GM19043 (cell line): ENCODE results near the gene NKD2.
"Not testable (repeated sequence)": the region's sequence is repeated elsewhere in the genome, so short reads cannot be mapped to it uniquely, and the experiment has no call there.

Experiments
- ATAC-seq: cut with Tn5 transposase; IDR thresholded peaks from one replicate; pipeline ENCODE4 v1.9.1; 2021; ENCODE audit warnings: low read depth; ENCODE audit not compliant: unreplicated experiment

Gene NKD2

DNA sequence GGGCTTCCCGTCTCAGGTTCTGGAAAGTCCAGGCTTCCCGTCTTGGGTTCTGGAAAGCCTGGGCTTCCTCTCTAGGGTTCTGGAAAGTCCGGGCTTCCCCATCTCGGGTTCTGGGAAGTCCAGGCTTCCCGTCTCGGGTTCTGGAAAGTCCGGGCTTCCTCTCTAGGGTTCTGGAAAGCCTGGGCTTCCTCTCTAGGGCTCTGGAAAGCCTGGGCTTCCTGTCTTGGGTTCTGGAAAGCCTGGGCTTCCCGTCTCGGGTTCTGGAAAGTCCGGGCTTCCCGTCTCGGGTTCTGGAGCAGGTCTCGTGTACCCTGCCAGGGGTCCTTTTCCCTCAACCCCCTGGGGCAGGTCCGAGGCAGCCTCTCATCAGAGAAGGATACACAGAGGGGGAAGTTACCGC, 74.4 kb downstream of the NKD2 start:
- not testable (repeated sequence) for ATAC-seq

GRCh38 chr5:1083823-1084605, 75.4 kb downstream of the NKD2 start:
- no peak for ATAC-seq

GRCh38 chr5:1085391-1085790, 76.8 kb downstream of the NKD2 start:
- no peak for ATAC-seq

- ATAC-seq = no peak
Measured at GRCh38 chr5:1086137-1086536, 77.5 kb downstream of the NKD2 start.

DNA sequence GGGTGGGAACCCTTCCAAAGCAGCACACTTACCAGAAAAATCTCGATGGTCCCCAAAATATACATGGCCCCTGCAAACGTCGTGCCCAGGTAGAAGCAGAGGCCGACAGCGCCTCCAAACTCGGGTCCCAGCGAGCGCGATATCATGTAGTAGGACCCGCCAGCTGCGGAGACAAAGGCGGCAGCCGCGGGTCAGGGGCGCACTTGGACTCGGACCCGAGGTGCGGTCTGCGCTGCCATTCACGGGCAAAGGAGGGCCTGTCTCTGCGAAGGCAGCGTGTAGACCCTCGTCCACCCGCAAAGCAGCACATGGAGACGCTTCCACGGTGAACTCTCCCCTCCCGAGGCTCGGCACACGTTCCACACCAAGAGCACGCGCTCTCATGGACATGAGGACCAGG, 78.3 kb downstream of the NKD2 start:
- no peak for ATAC-seq

GRCh38 chr5:1087428-1087827, 78.8 kb downstream of the NKD2 start:
- no peak for ATAC-seq

- no peak for ATAC-seq
Measured at GRCh38 chr5:1088031-1088430, 79.4 kb downstream of the NKD2 start.
